HK-2 (cell line): ENCODE measurements around the gene MPRIP.

Experiments used
- DNase-seq: peaks from one replicate; pipeline ENCODE4 v3.0.0-alpha.2; 2018; ENCODE audit not compliant: unreplicated experiment

Gene MPRIP

GRCh38 chr17:17165666-17166308 lies 123.5 kb downstream of the MPRIP start:
- DNase-seq, result no peak

GRCh38 chr17:17166446-17166845 lies 124.2 kb downstream of the MPRIP start:
- no peak for DNase-seq

GRCh38 chr17:17167356-17167755 lies 125.1 kb downstream of the MPRIP start:
- DNase-seq, result no peak

- DNase-seq, result no peak
These were observed 125.7 kb downstream of the MPRIP start for GRCh38 chr17:17167986-17168385.

GRCh38 chr17:17168401-17168800 lies 126.1 kb downstream of the MPRIP start:
- DNase-seq, result no peak

GRCh38 chr17:17169396-17169795 lies 127.1 kb downstream of the MPRIP start:
- DNase-seq, result no peak

- no peak for DNase-seq
These were observed 128.2 kb downstream of the MPRIP start for GRCh38 chr17:17170346-17170985.

- no peak for DNase-seq
These were observed 128.9 kb downstream of the MPRIP start for GRCh38 chr17:17171186-17171585.

GRCh38 chr17:17172001-17172939 lies 130.0 kb downstream of the MPRIP start:
- DNase-seq, result no peak

GRCh38 chr17:17172990-17173389 lies 130.7 kb downstream of the MPRIP start:
- no peak for DNase-seq

GRCh38 chr17:17173921-17174320 lies 131.7 kb downstream of the MPRIP start:
- DNase-seq, result no peak

GRCh38 chr17:17175340-17175739 lies 133.1 kb downstream of the MPRIP start:
- no peak for DNase-seq

- no peak for DNase-seq
These were observed 133.7 kb downstream of the MPRIP start for GRCh38 chr17:17175917-17176316.

- DNase-seq, result no peak
These were observed 134.1 kb downstream of the MPRIP start for GRCh38 chr17:17176341-17176740.

- DNase-seq, result no peak
These were observed 134.9 kb downstream of the MPRIP start for GRCh38 chr17:17177176-17177575.

- DNase-seq, result no peak
These were observed 137.1 kb downstream of the MPRIP start for GRCh38 chr17:17179371-17179827.

GRCh38 chr17:17180141-17180603 lies 137.9 kb downstream of the MPRIP start:
- DNase-seq, result no peak

- no peak for DNase-seq
These were observed 138.7 kb downstream of the MPRIP start for GRCh38 chr17:17180741-17181525.

- no peak for DNase-seq
These were observed 139.7 kb downstream of the MPRIP start for GRCh38 chr17:17181666-17182597.

GRCh38 chr17:17182598-17183136 lies 140.4 kb downstream of the MPRIP start:
- no peak for DNase-seq
